Astrocyte (in vitro differentiated cells and primary cell): ENCODE measurements around the gene PDE11A. TPM values are rescaled to one million over a fixed set of nuclear protein-coding genes. Genes with fewer than 3 reads are reported as not detected.
A peak's percentile ranks its signal among the peaks of the same experiment; 100 is the strongest.

Experiments used
- DNase-seq: peaks from one replicate; pipeline ENCODE4 v3.0.0-alpha.2; 2010; ENCODE audit warnings: low read depth
- FAIRE-seq: peaks from 2 replicates; lab custom pipeline; 2011; peaks lifted over from hg19 to GRCh38; lab: Jason Lieb, UNC
- H2AFZ ChIP-seq: 2 replicates; pipeline ENCODE4 v1.6.0; 2012; ENCODE audit warnings: low read depth, low read length, inconsistent platforms
- H3K27ac ChIP-seq: 2 replicates; pipeline ENCODE4 v1.5.1; 2011; ENCODE audit warnings: low read depth, low read length, inconsistent platforms
- H3K27me3 ChIP-seq: 2 replicates; pipeline ENCODE4 v1.6.0; 2011; ENCODE audit warnings: low read length, inconsistent platforms; ENCODE audit not compliant: insufficient read depth
- H3K36me3 ChIP-seq: 2 replicates; pipeline ENCODE4 v1.5.1; 2011; ENCODE audit warnings: low read length, inconsistent platforms; ENCODE audit not compliant: insufficient read depth
- H3K4me1 ChIP-seq: 2 replicates; pipeline ENCODE4 v1.5.1; 2011; ENCODE audit warnings: low read length, inconsistent platforms; ENCODE audit not compliant: insufficient read depth
- H3K4me2 ChIP-seq: 2 replicates; pipeline ENCODE4 v1.6.0; 2012; ENCODE audit warnings: low read length, inconsistent platforms
- H3K4me3 ChIP-seq: 2 replicates; pipeline ENCODE4 v1.5.1; 2011; ENCODE audit warnings: low read depth, mild to moderate bottlenecking, low read length, inconsistent platforms; ENCODE audit not compliant: insufficient read depth
- H3K79me2 ChIP-seq: 2 replicates; pipeline ENCODE4 v1.6.0; 2012; ENCODE audit warnings: mild to moderate bottlenecking, low read length, inconsistent platforms; ENCODE audit not compliant: insufficient read depth
- H3K9ac ChIP-seq: 2 replicates; pipeline ENCODE4 v1.6.0; 2012; ENCODE audit warnings: mild to moderate bottlenecking, low read length, inconsistent platforms
- H3K9me3 ChIP-seq: 2 replicates; pipeline ENCODE4 v1.5.1; 2012; ENCODE audit warnings: low read depth, mild to moderate bottlenecking, low read length, inconsistent platforms; ENCODE audit not compliant: insufficient read depth
- H4K20me1 ChIP-seq: 2 replicates; pipeline ENCODE4 v1.6.0; 2012; ENCODE audit warnings: low read length, inconsistent platforms; ENCODE audit not compliant: insufficient read depth
- H3K27ac Mint-ChIP-seq: one replicate; pipeline ENCODE4 v1.8.0; 2021; ENCODE audit warnings: mild to moderate bottlenecking, mixed read lengths; ENCODE audit not compliant: unreplicated experiment
- H3K27me3 Mint-ChIP-seq: one replicate; pipeline ENCODE4 v1.8.0; 2021; ENCODE audit warnings: low read depth, mixed read lengths; ENCODE audit not compliant: unreplicated experiment
- H3K36me3 Mint-ChIP-seq: one replicate; pipeline ENCODE4 v1.8.0; 2021; ENCODE audit warnings: low read depth, mixed read lengths; ENCODE audit not compliant: unreplicated experiment
- H3K4me1 Mint-ChIP-seq: one replicate; pipeline ENCODE4 v1.8.0; 2021; ENCODE audit warnings: low read depth, mixed read lengths; ENCODE audit not compliant: unreplicated experiment
- H3K4me3 Mint-ChIP-seq: one replicate; pipeline ENCODE4 v1.8.0; 2021; ENCODE audit warnings: mild to moderate bottlenecking, moderate library complexity, mixed read lengths; ENCODE audit not compliant: unreplicated experiment
- H3K9me3 Mint-ChIP-seq: one replicate; pipeline ENCODE4 v1.8.0; 2021; ENCODE audit warnings: mild to moderate bottlenecking, mixed read lengths; ENCODE audit not compliant: unreplicated experiment
- EZH2 ChIP-seq: IDR thresholded peaks from 2 replicates; pipeline ENCODE4 v1.6.1; 2012; ENCODE audit warnings: mild to moderate bottlenecking, low read length, inconsistent platforms; ENCODE audit not compliant: insufficient read depth
- total RNA-seq: library from RNA; stranded (reverse); gene quantifications from 2 replicates; pipeline ENCODE4 v1.2.1, GENCODE V29; 2021
- TF ChIP-seq, protein P1 (sequence below): IDR thresholded peaks from 2 replicates; pipeline ENCODE4 v1.5.1; 2011; ENCODE audit warnings: low read depth, mild to moderate bottlenecking, inconsistent platforms, low read length, moderate library complexity; ENCODE audit not compliant: insufficient read depth

The PDE11A gene
- total RNA-seq, 1 donor from 2014 or later: 0.45 TPM

DNA sequence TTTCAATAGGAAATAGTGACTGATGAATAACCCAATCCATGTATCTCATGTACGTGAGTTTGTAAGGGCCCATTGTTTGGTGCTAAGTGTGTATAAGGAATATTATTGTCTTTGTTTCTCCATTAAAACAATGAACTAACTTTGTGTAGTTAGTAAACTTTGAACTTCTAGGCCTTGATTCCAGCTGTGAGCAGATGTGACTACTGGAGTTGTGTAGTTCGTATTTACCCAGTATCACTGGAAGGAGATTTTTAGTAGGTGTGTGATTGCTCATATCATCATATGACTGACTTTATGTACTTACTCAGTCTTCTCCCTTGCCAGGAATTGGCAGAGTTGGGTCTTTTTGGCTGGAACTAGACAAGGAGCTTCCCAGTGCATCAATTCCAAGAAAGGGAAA, 452.6 kb downstream of the PDE11A start:
- no peaks in the 10 kb centered on the region for H3K4me1 ChIP-seq
- H3K27me3 Mint-ChIP-seq: no peaks in the 10 kb centered on the region
- no peaks in the 10 kb centered on the region for H3K79me2 ChIP-seq
- no peak overlapping the region for H3K9ac ChIP-seq
- no peak overlapping the region for H3K27ac ChIP-seq
- FAIRE-seq (no peak), DNase-seq (no peak)
- no peaks in the 10 kb centered on the region for H4K20me1 ChIP-seq
- H3K36me3 Mint-ChIP-seq: no peaks in the 10 kb centered on the region
- no peaks in the 10 kb centered on the region for H3K4me1 Mint-ChIP-seq
- H3K36me3 ChIP-seq: no peaks in the 10 kb centered on the region
- no peak overlapping the region for H3K4me3 Mint-ChIP-seq
- H3K27ac Mint-ChIP-seq: no peak overlapping the region
- H2AFZ ChIP-seq: no peak overlapping the region
- H3K9me3 ChIP-seq: no peaks in the 10 kb centered on the region
- no peaks in the 10 kb centered on the region for H3K27me3 ChIP-seq
- no peak overlapping the region for H3K4me2 ChIP-seq
- TF ChIP-seq, protein P1, sequence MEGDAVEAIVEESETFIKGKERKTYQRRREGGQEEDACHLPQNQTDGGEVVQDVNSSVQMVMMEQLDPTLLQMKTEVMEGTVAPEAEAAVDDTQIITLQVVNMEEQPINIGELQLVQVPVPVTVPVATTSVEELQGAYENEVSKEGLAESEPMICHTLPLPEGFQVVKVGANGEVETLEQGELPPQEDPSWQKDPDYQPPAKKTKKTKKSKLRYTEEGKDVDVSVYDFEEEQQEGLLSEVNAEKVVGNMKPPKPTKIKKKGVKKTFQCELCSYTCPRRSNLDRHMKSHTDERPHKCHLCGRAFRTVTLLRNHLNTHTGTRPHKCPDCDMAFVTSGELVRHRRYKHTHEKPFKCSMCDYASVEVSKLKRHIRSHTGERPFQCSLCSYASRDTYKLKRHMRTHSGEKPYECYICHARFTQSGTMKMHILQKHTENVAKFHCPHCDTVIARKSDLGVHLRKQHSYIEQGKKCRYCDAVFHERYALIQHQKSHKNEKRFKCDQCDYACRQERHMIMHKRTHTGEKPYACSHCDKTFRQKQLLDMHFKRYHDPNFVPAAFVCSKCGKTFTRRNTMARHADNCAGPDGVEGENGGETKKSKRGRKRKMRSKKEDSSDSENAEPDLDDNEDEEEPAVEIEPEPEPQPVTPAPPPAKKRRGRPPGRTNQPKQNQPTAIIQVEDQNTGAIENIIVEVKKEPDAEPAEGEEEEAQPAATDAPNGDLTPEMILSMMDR: no peak
- TF ChIP-seq EZH2: no peak
- H3K9me3 Mint-ChIP-seq: peaks cover 3% of the 10 kb centered on the region
- no peak overlapping the region for H3K4me3 ChIP-seq

DNA sequence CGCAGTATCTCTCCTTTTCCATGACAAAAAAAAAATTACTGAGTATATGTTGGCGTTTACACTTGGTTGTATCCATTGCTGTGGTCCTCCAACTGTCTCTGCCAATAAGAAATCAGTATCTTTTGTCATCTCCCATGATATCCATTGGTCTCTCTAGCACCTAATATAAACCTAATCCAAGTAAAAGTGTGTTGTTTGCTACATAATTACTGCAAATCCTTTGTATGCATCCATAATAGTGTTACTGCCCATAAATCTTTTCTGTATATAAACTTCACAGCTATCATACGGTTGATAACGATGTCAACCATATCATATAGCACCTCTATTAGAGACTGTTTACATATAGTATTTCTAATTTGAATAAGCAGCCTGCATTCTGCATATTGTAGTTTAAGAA, 453.1 kb downstream of the PDE11A start:
- FAIRE-seq (no peak), DNase-seq (no peak)
- TF ChIP-seq, protein P1: no peak
- no peak for TF ChIP-seq EZH2
- Histone ChIP-seq H3K79me2 (no peaks in the 10 kb centered on the region), H3K4me2 (peak overlapping the region; percentile 90), H3K27me3 (no peaks in the 10 kb centered on the region), H3K9ac (peak overlapping the region; percentile 95), H3K9me3 (no peaks in the 10 kb centered on the region), H3K4me3 (peak overlapping the region; percentile 91), H3K4me1 (no peaks in the 10 kb centered on the region), H3K27ac (no peak overlapping the region), H3K36me3 (no peaks in the 10 kb centered on the region), H2AFZ (peak overlapping the region; percentile 100), H4K20me1 (no peaks in the 10 kb centered on the region)
- Mint-ChIP-seq H3K4me3 (peak overlapping the region; percentile 93), H3K36me3 (no peaks in the 10 kb centered on the region), H3K4me1 (no peaks in the 10 kb centered on the region), H3K27me3 (no peaks in the 10 kb centered on the region), H3K9me3 (peaks cover 3% of the 10 kb centered on the region), H3K27ac (no peak overlapping the region)

DNA sequence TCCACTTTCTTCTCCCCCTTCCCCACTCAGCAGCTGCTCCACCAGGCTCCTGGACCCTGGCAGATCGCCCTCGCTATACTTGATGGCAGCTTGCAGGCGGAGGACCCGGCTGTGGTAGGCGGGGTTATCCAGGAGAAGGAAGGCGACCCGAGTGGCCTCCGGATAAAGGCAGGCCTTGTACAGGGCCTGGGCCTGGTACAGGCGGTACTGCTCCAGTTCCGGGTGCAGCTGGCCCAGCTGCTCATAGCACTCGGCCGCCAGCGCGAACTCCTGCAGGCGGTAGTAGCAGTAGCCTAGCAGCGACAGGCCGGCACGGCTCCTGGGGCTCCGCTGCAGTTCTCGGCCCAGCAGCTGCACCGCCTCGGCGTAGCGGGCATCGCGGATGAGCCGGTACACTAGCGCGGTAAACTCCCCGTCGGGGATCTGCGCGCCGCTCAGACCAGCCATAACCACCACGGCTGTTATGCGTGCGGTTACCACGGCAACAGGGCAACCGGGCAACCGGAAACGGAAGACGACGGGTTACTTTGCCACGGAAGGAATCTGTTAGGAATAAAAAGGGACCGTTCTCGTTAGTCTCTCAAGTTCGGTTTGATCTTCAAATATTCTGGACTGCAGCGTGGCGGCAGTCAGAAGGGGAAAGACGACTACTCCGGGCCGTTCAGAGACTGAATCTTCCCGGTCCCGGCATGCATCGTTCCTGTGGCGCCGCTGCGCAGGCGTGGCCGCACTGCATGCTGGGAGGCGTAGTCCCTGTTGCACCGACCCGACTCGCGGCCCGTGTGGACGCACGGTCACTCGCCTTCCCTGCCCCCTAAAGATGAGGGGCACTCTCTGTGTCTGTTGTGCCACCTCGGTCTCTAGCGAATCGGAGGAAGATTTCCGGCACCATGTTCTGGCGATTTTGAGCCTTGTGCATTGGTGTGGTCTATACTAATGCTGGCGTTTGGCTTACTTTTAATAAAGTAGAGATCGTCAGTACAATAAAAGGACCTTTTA, 454.0 kb downstream of the PDE11A start:
- H3K4me3 ChIP-seq: peak overlapping the region; percentile 91
- Mint-ChIP-seq H3K27ac (peak overlapping the region; percentile 99), H3K27me3 (no peaks in the 10 kb centered on the region), H3K4me3 (peak overlapping the region; percentile 93), H3K36me3 (no peaks in the 10 kb centered on the region), H3K4me1 (no peaks in the 10 kb centered on the region), H3K9me3 (peaks cover 3% of the 10 kb centered on the region)
- no peaks in the 10 kb centered on the region for H3K36me3 ChIP-seq
- peak overlapping the region; percentile 100 for H3K27ac ChIP-seq
- peak overlapping the region; percentile 95 for H3K9ac ChIP-seq
- DNase-seq: peak; percentile 77
- no peaks in the 10 kb centered on the region for H3K27me3 ChIP-seq
- H3K4me2 ChIP-seq: peak overlapping the region; percentile 90
- H3K79me2 ChIP-seq: no peaks in the 10 kb centered on the region
- no peak for FAIRE-seq
- H3K4me1 ChIP-seq: no peaks in the 10 kb centered on the region
- TF ChIP-seq EZH2: no peak
- TF ChIP-seq, protein P1: no peak
- H2AFZ ChIP-seq: peak overlapping the region; percentile 100
- H3K9me3 ChIP-seq: no peaks in the 10 kb centered on the region
- no peaks in the 10 kb centered on the region for H4K20me1 ChIP-seq
